Renal cortical epithelial cell (primary cell): ENCODE measurements around the gene ADAMTS17. TPM values are rescaled to one million over a fixed set of nuclear protein-coding genes. Genes with fewer than 3 reads are reported as not detected.
"Not testable (repeated sequence)": the region's sequence is repeated elsewhere in the genome, so short reads cannot be mapped to it uniquely, and the experiment has no call there.

Experiments
- DNase-seq: peaks from one replicate; pipeline ENCODE4 v3.0.0-alpha.2; 2011; ENCODE audit warnings: low read depth
- total RNA-seq: library from RNA; depleted of rRNA; stranded (reverse); fragments of >200 nt; gene quantifications from 2 replicates; pipeline ENCODE4 v1.2.3, GENCODE V29; 2014

Gene ADAMTS17
- total RNA-seq, 1 donor from 2014 or later = 1.5 TPM

GRCh38 chr15:100339451-100339850 lies 2.3 kb downstream of the ADAMTS17 start:
- DNase-seq = not testable (repeated sequence)

GRCh38 chr15:100338971-100339444 lies 2.8 kb downstream of the ADAMTS17 start:
- peak; percentile 76 for DNase-seq

GRCh38 chr15:100338247-100338646 lies 3.5 kb downstream of the ADAMTS17 start:
- DNase-seq = no peak

GRCh38 chr15:100337096-100338044 lies 4.4 kb downstream of the ADAMTS17 start:
- no peak for DNase-seq

- DNase-seq = no peak
Observed at GRCh38 chr15:100336061-100336460, 5.7 kb downstream of the ADAMTS17 start.

- no peak for DNase-seq
Observed at GRCh38 chr15:100335335-100335999, 6.3 kb downstream of the ADAMTS17 start.

- DNase-seq = no peak
Observed at GRCh38 chr15:100334905-100335304, 6.9 kb downstream of the ADAMTS17 start.

GRCh38 chr15:100334456-100334855 lies 7.3 kb downstream of the ADAMTS17 start:
- DNase-seq = no peak

GRCh38 chr15:100334015-100334414 lies 7.8 kb downstream of the ADAMTS17 start:
- DNase-seq = no peak

GRCh38 chr15:100333236-100333635 lies 8.5 kb downstream of the ADAMTS17 start:
- DNase-seq = no peak

GRCh38 chr15:100332721-100333120 lies 9.1 kb downstream of the ADAMTS17 start:
- DNase-seq = no peak

GRCh38 chr15:100332231-100332630 lies 9.5 kb downstream of the ADAMTS17 start:
- DNase-seq = no peak

GRCh38 chr15:100330629-100331215 lies 11.1 kb downstream of the ADAMTS17 start:
- DNase-seq = no peak

GRCh38 chr15:100330221-100330620 lies 11.6 kb downstream of the ADAMTS17 start:
- DNase-seq = peak; percentile 9

GRCh38 chr15:100328796-100329195 lies 13.0 kb downstream of the ADAMTS17 start:
- no peak for DNase-seq

- no peak for DNase-seq
Observed at GRCh38 chr15:100318880-100319279, 22.9 kb downstream of the ADAMTS17 start.

GRCh38 chr15:100314809-100315400 lies 26.9 kb downstream of the ADAMTS17 start:
- no peak for DNase-seq

- no peak for DNase-seq
Observed at GRCh38 chr15:100311833-100312476, 29.8 kb downstream of the ADAMTS17 start.

GRCh38 chr15:100311154-100311625 lies 30.6 kb downstream of the ADAMTS17 start:
- DNase-seq = no peak

GRCh38 chr15:100310513-100311153 lies 31.1 kb downstream of the ADAMTS17 start:
- no peak for DNase-seq

GRCh38 chr15:100310041-100310405 lies 31.8 kb downstream of the ADAMTS17 start:
- no peak for DNase-seq
